Tibial artery (tissue), 4 donors: ENCODE data around the gene PIP4K2C.
A peak's percentile ranks its signal among the peaks of the same experiment; 100 is the strongest.

Source experiments
- DNase-seq, 2 donors: peaks; one replicate each; pipeline ENCODE4 v3.0.0-alpha.2; 2019
- H3K27ac ChIP-seq, 2 donors: fragments of 200-600 bp; sonication (generic) in 1 of 2; 1 replicate in 1 of 2; 2 replicates in 1 of 2; pipeline ENCODE4 v1.5.1; 2018 to 2019; ENCODE audit warnings: mild to moderate bottlenecking in 1 of 2
- H3K27me3 ChIP-seq, 2 donors: fragments of 200-600 bp; sonication (generic) in 1 of 2; one replicate each; pipeline versions ENCODE4 v1.5.1 to v1.6.0; 2016 to 2019
- H3K36me3 ChIP-seq, 3 donors: fragments of 200-600 bp; sonication (generic) in 2 of 3; one replicate each; pipeline ENCODE4 v1.5.1; 2016 to 2019; ENCODE audit warnings: mild to moderate bottlenecking in 2 of 3
- H3K4me1 ChIP-seq, 4 donors: fragments of 200-600 bp; sonication (generic) in 2 of 4; 1 replicate in 3 of 4; 2 replicates in 1 of 4; pipeline ENCODE4 v1.5.1; 2016 to 2019
- H3K4me3 ChIP-seq, 2 donors: fragments of 200-600 bp; sonication (generic) in 1 of 2; 1 replicate in 1 of 2; 2 replicates in 1 of 2; pipeline ENCODE4 v1.5.1; 2018 to 2019; ENCODE audit warnings: mild to moderate bottlenecking in 2 of 2
- H3K9me3 ChIP-seq, 3 donors: fragments of 200-600 bp; sonication (generic) in 1 of 3; one replicate each; pipeline ENCODE4 v1.5.1; 2016 to 2019
- intact Hi-C: fragments of 100-400 bp; cut with DNase I; formaldehyde crosslinking; loops from one replicate; pipeline ENCODE4 v1.15.0; 2023; ENCODE audit warnings: low total_unique reads
- TF ChIP-seq, protein P1 (sequence below), 2 experiments: fragments of 200-600 bp in 1 of 2; fragments of 450-650 bp in 1 of 2; IDR thresholded peaks; one replicate each; pipeline ENCODE4 v1.5.1; 2017 to 2019; ENCODE audit warnings: antibody characterized with exemption in 2 of 2, mild to moderate bottlenecking in 1 of 2, moderate library complexity in 1 of 2

The PIP4K2C gene

DNA sequence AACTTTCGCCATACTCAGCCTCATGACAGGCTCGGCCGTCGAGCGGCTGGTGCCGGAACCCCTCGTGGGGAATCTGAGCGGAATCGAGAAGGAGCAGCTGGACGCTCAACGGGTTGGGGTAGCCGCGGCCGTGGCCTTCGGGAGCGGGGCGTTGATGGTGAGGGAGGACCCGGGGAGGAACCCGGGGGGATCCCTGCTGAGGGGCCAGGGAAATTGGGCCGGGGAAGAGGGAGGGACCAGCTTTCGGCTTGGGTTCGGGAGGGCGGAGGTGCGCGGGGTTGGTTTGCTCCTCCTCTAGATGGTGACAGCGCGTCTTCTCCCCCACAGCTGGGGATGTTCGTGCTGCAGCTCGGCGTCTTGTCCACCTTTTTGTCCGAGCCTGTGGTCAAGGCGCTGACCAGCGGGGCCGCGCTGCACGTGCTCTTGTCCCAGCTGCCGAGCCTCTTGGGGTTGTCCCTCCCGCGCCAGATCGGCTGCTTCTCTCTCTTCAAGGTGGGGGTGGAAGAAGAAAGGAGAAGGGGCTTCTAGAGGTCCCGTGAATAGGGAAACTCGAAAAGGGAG is 30.0 kb downstream of the PIP4K2C start:
- Histone ChIP-seq H3K27ac (no peak overlapping the region), H3K27me3 (peaks cover 0 to 4% of the 10 kb centered on the region in 2 donors)
- intact Hi-C loops: loop anchor here (2.0 to 10.0 kb wide), 2 partner anchors 38 to 136 kb away; partner anchors contain the start of gene MARS1

DNA sequence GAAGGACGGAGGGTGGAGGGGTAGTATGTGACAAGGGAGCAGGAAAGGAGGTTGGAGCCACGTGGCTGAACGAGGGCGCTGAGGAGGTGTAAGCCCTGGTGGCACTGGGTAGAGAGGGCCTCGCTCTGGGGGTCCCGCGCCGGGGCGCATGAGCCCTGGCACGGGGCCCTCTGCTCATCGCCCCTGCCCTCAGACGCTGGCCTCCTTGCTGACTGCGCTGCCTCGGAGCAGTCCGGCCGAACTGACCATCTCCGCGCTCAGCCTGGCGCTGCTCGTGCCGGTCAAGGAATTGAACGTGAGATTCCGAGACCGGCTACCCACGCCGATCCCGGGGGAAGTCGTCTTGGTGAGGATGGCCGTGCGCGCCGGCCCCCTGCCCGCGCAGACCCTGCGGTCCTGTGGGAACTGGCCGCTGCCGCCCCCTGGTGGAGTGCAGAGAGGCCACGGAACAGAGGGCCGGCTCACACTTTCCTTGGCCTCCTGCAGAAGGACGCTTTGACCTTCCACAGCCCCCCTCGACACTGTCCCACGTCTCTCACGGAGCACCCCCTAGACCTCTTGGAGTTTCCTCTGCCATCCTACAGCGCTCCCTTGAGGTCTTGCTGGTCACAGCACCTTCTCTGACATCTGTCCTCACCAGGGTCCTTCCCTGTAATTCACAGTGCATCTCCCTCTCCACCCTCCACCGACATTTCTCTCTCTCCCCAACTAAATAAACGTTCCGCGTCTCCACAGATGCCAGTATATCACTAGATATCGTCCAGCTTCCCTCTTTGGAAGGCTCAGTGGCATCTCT is 30.7 kb downstream of the PIP4K2C start:
- peak in 1 of 2 donors; percentile 74 for DNase-seq
- Histone ChIP-seq H3K27ac (no peak overlapping the region), H3K9me3 (no peaks in the 10 kb centered on the region), H3K4me3 (peak overlapping the region; percentile 33 to 45), H3K27me3 (peaks cover 0 to 4% of the 10 kb centered on the region in 2 donors), H3K4me1 (peaks cover 0 to 17% (median 13%) of the 10 kb centered on the region in 4 donors), H3K36me3 (peaks cover under 1 to 40% (median 7%) of the 10 kb centered on the region in 3 donors)
- TF ChIP-seq, protein P1, sequence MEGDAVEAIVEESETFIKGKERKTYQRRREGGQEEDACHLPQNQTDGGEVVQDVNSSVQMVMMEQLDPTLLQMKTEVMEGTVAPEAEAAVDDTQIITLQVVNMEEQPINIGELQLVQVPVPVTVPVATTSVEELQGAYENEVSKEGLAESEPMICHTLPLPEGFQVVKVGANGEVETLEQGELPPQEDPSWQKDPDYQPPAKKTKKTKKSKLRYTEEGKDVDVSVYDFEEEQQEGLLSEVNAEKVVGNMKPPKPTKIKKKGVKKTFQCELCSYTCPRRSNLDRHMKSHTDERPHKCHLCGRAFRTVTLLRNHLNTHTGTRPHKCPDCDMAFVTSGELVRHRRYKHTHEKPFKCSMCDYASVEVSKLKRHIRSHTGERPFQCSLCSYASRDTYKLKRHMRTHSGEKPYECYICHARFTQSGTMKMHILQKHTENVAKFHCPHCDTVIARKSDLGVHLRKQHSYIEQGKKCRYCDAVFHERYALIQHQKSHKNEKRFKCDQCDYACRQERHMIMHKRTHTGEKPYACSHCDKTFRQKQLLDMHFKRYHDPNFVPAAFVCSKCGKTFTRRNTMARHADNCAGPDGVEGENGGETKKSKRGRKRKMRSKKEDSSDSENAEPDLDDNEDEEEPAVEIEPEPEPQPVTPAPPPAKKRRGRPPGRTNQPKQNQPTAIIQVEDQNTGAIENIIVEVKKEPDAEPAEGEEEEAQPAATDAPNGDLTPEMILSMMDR (IDR thresholded peaks at IDR 0.05): peak; percentile 95 to 96
- intact Hi-C loops: loop anchor here (2.0 to 10.0 kb wide), 2 partner anchors 39 to 137 kb away; partner anchors contain the start of gene MARS1

More for the DNA sequence above, 30.0 kb downstream of the PIP4K2C start:
- TF ChIP-seq, protein P1 (IDR thresholded peaks at IDR 0.05): no peak
- Histone ChIP-seq H3K4me3 (peak overlapping the region; percentile 33 to 45), H3K4me1 (peaks cover 0 to 21% (median 17%) of the 10 kb centered on the region in 4 donors), H3K36me3 (peaks cover 7 to 40% (median 13%) of the 10 kb centered on the region in 3 donors), H3K9me3 (no peaks in the 10 kb centered on the region)
- DNase-seq: no peak

DNA sequence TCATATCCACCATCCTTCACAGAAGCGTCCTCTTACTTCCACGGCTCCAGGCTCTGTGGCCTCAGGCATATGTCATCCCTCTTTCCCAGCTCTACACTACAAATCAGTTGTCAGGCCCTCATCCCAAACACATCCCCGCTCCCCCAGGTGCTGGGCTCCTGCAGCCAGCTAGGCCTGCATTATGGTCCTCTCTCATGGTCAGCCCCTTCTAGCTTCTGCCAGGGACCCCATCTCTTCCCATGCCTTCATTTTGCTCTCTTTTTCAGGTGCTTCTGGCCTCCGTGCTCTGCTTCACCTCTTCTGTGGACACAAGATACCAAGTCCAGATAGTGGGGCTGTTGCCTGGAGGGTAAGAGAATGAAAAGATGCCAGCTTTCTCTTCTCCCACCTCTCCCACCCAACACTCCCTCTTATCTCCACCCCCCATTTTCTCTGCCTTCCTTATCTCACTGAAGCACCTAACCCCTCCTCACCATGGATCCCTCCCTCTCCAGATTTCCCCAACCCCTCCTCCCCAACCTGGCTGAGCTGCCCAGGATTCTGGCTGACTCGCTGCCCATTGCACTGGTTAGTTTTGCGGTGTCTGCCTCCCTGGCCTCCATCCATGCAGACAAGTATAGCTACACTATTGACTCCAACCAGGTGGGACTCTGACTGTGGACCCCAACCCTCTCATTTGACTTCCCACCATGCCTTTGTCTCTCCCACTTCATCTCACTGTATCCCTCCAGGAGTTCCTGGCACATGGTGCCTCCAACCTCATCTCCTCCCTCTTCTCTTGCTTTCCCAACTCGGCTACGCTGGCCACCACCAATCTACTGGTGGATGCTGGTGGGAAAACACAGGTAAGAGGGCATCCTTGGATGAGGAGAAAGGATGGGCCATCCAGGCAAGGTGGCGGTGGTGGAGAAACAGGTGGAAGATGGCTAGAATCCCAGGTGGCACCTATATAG is 31.6 kb downstream of the PIP4K2C start:
- Histone ChIP-seq H3K36me3 (peaks cover 0 to 34% (median 5%) of the 10 kb centered on the region in 3 donors), H3K27ac (no peak overlapping the region), H3K4me3 (no peak overlapping the region), H3K9me3 (no peaks in the 10 kb centered on the region), H3K4me1 (peaks cover 0 to 17% (median 13%) of the 10 kb centered on the region in 4 donors), H3K27me3 (peaks cover 0 to 4% of the 10 kb centered on the region in 2 donors)
- no peak for DNase-seq
- TF ChIP-seq, protein P1 (IDR thresholded peaks at IDR 0.05): no peak
- intact Hi-C loops: loop anchor here (10.0 kb wide), 1 partner anchor 138 kb away; the partner anchor contains the start of gene MARS1

DNA sequence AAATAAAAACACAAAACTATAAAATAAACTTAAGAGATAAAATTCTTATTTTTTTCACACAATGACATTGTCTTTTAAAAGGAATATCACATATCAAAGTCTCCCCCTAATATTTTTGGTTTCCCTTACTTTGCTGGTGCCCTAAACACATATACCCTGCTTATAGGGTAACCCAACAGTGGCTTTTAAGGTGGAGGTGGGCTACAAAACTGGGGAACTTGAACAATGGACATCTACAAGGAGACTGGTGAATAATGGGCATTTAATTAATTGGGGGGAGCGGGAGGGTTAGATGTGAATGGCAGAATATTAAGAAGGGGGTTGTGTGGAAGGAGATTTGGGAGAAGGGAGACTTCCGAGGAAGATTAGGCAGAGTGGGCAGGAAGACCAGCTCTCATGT is 32.4 kb downstream of the PIP4K2C start:
- Histone ChIP-seq H3K4me1 (peaks cover 0 to 17% (median 13%) of the 10 kb centered on the region in 4 donors), H3K9me3 (no peaks in the 10 kb centered on the region), H3K27ac (no peak overlapping the region), H3K27me3 (peaks cover 0 to 4% of the 10 kb centered on the region in 2 donors), H3K36me3 (peaks cover 0 to 29% (median 5%) of the 10 kb centered on the region in 3 donors), H3K4me3 (no peak overlapping the region)
- intact Hi-C loops: loop anchor here (10.0 kb wide), 1 partner anchor 139 kb away; the partner anchor contains the start of gene MARS1
- DNase-seq: no peak
- TF ChIP-seq, protein P1 (IDR thresholded peaks at IDR 0.05): no peak
